ENCODE results near the gene ALG2. TPM values are rescaled to one million over a fixed set of nuclear protein-coding genes. Genes with fewer than 3 reads are reported as not detected.

ALG2 gene
- polyA plus RNA-seq, 1 experiment = 61.6 TPM

GRCh38 chr9:99171225-99172123 lies 50.3 kb downstream of the ALG2 start:
- CTCF ChIA-PET = interaction anchor here (1.4 to 3.3 kb wide), 3 partner anchors 8 to 51 kb away, joined by 3 to 30 read pairs (median 6); partner anchors contain the start of gene SEC61B

GRCh38 chr9:99169982-99170761 lies 51.6 kb downstream of the ALG2 start:
- ChIA-PET POLR2A (no interaction called here), CTCF (no interaction called here)
- TF ChIP-seq CTCF (IDR thresholded peaks at IDR 0.05; ENCODE audit: low read depth, low read length) = no peak
- Histone ChIP-seq H3K9me3 (ENCODE audit: control insufficient read depth, insufficient read depth, low read length) (no peaks in the 10 kb centered on the region), H3K27me3 (ENCODE audit: control insufficient read depth, insufficient read depth, low read length) (peaks cover 25% of the 10 kb centered on the region), H3K27ac (ENCODE audit: low read depth, low read length) (no peak overlapping the region), H3K4me3 (ENCODE audit: low read depth, low read length) (no peak overlapping the region)
- DNase-seq (ENCODE audit: low read depth, low spot score) = no peak

More at GRCh38 chr9:99171225-99172123, 50.3 kb downstream of the ALG2 start:
- POLR2A ChIA-PET = no interaction called here
- no peak for TF ChIP-seq CTCF (IDR thresholded peaks at IDR 0.05; ENCODE audit: low read depth, low read length)
- Histone ChIP-seq H3K27me3 (ENCODE audit: control insufficient read depth, insufficient read depth, low read length) (peaks cover 25% of the 10 kb centered on the region), H3K9me3 (ENCODE audit: control insufficient read depth, insufficient read depth, low read length) (no peaks in the 10 kb centered on the region), H3K4me3 (ENCODE audit: low read depth, low read length) (no peak overlapping the region), H3K27ac (ENCODE audit: low read depth, low read length) (no peak overlapping the region)
- DNase-seq (ENCODE audit: low read depth, low spot score) = no peak

- no peak for DNase-seq (ENCODE audit: low read depth, low spot score)
- POLR2A ChIA-PET = no interaction called here
- Histone ChIP-seq H3K4me3 (ENCODE audit: low read depth, low read length) (no peak overlapping the region), H3K9me3 (ENCODE audit: control insufficient read depth, insufficient read depth, low read length) (no peaks in the 10 kb centered on the region), H3K27me3 (ENCODE audit: control insufficient read depth, insufficient read depth, low read length) (peaks cover 25% of the 10 kb centered on the region), H3K27ac (ENCODE audit: low read depth, low read length) (no peak overlapping the region)
- CTCF ChIA-PET = no interaction called here
- no peak for TF ChIP-seq CTCF (IDR thresholded peaks at IDR 0.05; ENCODE audit: low read depth, low read length)
These were observed 52.7 kb downstream of the ALG2 start for GRCh38 chr9:99169086-99169485.

- Histone ChIP-seq H3K27ac (ENCODE audit: low read depth, low read length) (no peak overlapping the region), H3K27me3 (ENCODE audit: control insufficient read depth, insufficient read depth, low read length) (peaks cover 25% of the 10 kb centered on the region), H3K9me3 (ENCODE audit: control insufficient read depth, insufficient read depth, low read length) (no peaks in the 10 kb centered on the region), H3K4me3 (ENCODE audit: low read depth, low read length) (no peak overlapping the region)
- POLR2A ChIA-PET = interaction anchor here (0.7 kb wide), 1 partner anchor 55 kb away, joined by 3 read pairs; no protein-coding TSS in a partner anchor
- DNase-seq (ENCODE audit: low read depth, low spot score) = no peak
- CTCF ChIA-PET = no interaction called here
- TF ChIP-seq CTCF (IDR thresholded peaks at IDR 0.05; ENCODE audit: low read depth, low read length) = no peak
These were observed 54.0 kb downstream of the ALG2 start for GRCh38 chr9:99167694-99168093.

- Histone ChIP-seq H3K27ac (ENCODE audit: low read depth, low read length) (no peak overlapping the region), H3K27me3 (ENCODE audit: control insufficient read depth, insufficient read depth, low read length) (peaks cover 21% of the 10 kb centered on the region), H3K9me3 (ENCODE audit: control insufficient read depth, insufficient read depth, low read length) (no peaks in the 10 kb centered on the region), H3K4me3 (ENCODE audit: low read depth, low read length) (no peak overlapping the region)
- DNase-seq (ENCODE audit: low read depth, low spot score) = no peak
- no peak for TF ChIP-seq CTCF (IDR thresholded peaks at IDR 0.05; ENCODE audit: low read depth, low read length)
- ChIA-PET CTCF (no interaction called here), POLR2A (no interaction called here)
These were observed 54.6 kb downstream of the ALG2 start for GRCh38 chr9:99167119-99167518.
